GM08714 (cell line): ENCODE data around the gene CSMD2.
A peak's percentile ranks its signal among the peaks of the same experiment; 100 is the strongest.

Experiments used
- H3K4me3 ChIP-seq: fragments of 200-500 bp; sonication (Bioruptor generic); 2 replicates; pipeline ENCODE4 v1.5.1; 2014; ENCODE audit warnings: mild to moderate bottlenecking, low read length, inconsistent platforms
- ZNF274 ChIP-seq: IDR thresholded peaks from 2 replicates; pipeline ENCODE4 v1.6.1; 2012; ENCODE audit warnings: mild to moderate bottlenecking, low read depth, low read length

The CSMD2 gene

DNA sequence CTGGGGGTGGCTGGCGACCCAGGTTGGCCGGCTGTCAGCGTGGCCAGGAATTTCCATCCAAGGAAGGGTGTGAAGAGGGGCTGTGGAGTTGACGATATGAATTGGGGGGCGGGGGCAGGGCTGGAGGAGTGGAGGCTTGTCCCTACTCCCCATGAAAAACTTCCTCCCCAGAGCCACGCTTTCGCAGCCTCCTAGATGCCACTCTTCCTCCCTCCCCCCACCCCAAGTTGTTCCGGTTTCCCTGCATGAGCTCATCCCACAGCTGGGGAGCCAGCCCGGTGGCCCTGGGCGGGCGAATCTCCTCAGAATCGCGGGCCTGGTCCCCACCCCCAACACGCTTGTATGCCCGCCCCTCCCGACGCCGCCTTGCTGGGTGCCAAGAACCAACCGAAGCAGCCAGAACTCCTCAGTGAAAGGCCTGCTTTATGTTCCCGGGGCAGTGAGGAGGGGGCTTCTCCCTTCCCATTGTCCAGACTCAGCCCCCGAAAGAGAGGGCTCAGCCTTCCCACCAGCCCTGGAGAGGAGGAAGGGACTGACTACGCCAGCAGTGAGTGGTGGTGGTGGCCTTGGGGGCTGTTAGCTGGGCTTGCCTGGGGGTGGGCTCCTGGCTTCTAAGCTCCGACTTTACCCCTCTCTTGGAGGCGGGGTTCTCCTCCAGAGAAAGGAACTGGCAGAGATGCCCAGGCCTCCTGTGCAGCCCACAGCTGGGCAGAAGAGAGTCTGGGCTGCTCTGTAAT is 1.8 kb upstream of the CSMD2 start:
- TF ChIP-seq ZNF274, result no peak
- no peak overlapping the region for H3K4me3 ChIP-seq

DNA sequence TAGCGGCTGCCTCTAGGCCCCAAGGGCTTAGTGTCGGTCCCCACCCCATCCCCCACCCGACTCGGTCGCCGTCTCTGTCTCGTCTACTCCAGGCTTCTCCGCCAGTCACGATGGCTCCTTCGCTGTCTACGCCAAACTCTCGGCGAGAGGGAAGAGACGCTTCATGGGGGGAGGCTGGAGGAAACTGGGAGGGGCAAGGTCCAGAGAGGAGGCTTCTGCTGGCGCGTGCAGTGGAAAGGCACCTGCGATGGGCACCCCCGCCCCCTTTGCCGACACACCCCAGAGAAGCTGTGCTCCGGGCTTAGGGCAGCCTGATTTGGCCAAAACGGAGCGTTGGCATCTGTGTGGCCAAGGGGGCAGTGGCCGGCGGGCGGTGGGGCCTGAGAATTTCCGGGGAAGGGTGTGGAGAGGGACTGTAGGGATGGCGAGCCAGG is 1.2 kb upstream of the CSMD2 start:
- no peak overlapping the region for H3K4me3 ChIP-seq
- no peak for TF ChIP-seq ZNF274

DNA sequence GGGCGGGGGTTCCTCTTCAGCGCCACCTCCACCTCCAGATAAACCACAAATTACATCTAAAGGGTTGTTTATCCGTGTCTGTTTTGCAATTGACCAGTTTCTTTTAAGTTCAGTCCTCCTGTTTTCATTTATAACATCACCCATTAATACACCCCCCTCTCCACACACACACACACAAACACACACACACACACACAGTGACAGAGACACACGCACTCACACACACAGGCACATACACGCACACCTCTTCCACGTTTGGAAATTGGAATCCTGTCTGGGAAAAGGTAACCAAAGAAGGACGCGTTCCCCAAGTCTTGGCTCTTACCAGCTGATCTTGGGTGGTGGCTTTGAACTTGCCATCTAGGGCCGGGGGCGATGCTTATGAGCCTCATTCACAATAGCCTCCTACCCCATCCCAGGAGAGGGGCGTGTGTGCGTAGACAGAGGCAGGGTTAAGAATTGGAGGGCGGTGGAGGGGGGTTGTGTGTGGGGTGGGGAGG is 442 bp upstream of the CSMD2 start:
- no peak overlapping the region for H3K4me3 ChIP-seq
- no peak for TF ChIP-seq ZNF274

DNA sequence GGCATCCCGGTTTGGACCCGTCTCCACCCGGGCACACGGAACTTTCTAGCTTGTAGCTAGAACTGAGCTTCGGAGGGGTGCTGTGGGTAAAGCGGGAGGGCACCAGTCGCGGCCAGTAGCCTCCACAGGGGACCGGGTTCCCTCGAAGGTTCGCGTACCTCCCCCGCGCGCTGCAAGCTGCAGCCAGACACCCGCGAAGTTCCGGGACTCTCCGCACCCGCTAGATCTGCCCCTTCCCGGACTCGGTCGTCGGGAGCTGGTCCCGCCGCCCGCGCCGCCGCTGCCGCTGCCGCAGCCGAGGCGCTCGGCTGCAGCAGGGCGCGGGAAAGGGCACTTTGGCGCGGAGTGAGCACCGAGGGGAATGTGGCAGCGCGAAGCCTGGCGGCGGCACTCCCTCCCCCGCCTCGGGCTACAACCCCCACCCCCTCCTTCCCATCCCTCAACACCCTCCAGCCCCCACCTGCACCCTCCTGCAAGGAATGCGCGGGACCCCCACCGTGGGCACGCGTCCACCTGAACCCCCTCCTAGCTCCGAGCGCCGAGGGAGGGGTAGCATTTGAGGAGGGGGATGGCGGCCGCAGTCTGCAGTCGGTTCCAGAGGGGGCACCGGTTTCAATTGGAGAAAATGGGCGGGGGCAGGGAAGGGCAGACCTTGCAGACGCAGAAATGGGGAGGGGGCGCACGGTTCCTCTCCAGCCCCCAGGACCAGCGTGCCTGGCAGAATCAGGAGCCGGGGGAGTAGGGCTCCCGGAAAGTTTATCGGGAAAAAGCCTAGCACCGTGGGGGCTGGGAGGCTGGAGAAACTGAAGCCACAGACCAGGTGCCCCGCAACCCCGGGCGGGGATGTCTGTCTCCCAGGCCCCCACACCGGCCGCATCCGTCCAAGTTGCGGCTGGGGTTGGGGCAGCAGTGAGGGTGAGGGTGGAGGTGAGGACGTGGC is 968 bp downstream of the CSMD2 start:
- peak overlapping the region; percentile 33; the same call in 1 of the 2 replicates for H3K4me3 ChIP-seq
- no peak for TF ChIP-seq ZNF274

DNA sequence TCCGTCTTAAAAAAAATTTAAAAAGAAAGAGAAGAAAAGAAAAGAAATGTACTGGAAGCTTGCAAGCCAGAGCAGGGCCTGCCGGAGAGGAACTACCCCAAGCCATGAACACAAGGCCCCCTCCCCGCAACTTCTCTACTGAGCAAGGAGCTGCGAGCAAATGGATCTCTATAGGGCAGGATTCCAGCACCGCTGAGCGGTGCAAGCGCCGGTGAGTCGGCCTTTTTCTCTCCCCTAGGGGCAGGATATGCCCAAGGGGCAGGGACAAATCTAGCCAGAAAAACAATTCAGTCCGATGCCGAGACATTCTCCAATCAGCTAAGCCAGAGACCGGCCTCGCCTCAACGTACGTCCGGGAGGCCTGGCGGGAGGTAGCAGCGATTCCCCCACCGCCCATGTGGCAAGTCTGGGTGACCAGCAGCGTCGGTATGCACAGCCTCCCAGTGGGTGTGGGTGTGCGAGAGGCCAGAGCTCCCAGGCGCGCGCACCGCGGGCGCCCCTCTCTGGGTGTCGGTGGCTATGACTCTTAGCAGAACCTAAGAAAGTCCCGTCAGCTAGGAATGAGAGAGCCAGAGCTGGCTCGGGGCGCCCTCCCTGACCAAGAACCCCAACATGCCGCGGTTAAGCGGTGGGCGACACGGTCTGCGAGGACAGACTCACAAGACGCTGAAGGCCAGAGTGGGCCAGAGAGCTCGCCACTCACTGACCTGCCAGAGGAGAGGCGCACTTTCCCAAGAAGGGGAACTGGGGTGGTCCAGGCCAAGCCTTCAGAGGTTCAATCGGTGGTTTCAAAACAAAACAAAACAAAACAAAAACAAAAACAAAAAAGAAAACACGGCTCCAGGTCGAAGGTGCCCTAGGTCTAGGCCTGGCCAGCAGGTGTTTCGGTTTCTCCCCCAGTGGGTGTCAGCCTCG is 1.9 kb downstream of the CSMD2 start:
- peak overlapping the region; percentile 33; the same call in 1 of the 2 replicates for H3K4me3 ChIP-seq
- TF ChIP-seq ZNF274, result no peak

DNA sequence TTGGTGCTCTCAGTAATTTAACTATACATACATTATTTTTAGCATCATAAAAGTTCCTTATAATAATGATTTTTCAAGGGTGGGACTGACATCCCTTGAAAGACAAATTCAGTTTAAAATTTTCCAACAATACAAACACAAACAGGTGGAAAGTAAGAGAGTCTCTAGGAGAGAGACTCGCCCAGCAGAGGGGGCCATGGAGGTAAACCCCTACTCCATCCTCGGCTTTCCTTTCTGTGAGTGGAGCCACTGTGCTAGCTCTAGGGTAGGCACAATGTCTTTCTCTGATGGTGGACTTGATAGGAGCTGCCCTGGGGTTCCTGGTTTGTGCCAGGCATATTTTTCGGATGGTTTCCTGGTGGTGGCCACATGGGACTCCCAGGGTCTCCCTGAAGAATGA is 8.3 kb downstream of the CSMD2 start:
- H3K4me3 ChIP-seq, result no peak overlapping the region
- TF ChIP-seq ZNF274, result no peak

DNA sequence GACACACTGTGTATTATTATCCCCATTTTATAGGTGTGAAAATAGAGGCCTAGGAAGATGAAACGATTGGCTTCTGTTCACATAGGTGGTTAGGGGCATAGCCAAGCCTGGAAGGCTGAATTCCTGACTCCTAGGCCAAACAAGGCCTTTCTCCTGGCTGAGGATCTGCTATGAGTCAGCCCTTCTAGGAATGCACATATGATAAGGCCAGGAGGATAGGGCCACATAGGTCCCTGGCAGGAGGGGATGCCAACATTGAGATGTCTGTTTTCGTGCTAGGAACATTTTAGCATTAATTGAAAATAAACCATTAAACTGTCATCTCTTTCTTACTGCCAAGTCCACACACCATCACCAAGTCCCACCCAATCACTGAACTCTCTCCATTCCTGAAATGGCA is 9.2 kb downstream of the CSMD2 start:
- no peak for TF ChIP-seq ZNF274
- no peak overlapping the region for H3K4me3 ChIP-seq

DNA sequence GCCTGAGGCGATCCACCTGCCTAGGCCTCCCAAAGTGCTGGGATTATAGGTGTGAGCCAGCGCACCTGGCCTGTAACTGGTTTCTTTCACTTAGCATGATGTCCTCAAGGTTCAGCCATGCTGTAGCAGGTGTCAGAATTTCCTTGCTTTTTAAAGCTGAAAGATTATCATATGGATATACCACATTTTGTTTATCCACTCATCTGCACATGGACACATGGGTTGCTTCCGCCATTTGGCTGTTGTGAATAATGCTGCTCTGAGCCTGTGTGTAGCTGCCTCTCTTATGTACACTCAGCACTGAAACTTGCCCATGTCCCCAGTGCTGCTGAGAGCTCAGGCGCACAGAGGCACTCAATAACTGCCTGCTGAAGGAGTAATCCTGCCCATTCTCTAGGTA is 11.8 kb downstream of the CSMD2 start:
- no peak for TF ChIP-seq ZNF274

DNA sequence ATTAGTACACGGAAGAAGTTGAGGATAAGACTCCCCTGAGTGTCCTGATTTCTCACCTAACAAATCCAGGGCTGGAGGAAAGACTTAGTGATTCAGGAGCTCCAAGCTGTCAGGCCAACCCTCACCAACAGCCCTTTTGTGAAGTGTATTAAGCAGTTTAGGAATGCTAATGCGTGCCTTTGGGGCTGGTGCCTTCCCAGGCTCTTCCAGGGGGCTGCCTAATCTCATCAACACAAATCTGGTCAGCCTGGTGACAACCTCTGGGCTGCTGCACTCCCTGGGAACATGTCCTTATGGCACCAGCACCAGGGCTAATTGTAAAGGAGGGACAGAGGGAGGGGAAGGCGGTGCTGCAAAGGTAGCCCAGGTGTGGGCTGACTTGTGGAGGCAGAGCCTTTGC is 15.5 kb downstream of the CSMD2 start:
- no peak for TF ChIP-seq ZNF274
- no peak overlapping the region for H3K4me3 ChIP-seq

More for the DNA sequence above, 11.8 kb downstream of the CSMD2 start:
- no peak overlapping the region for H3K4me3 ChIP-seq

DNA sequence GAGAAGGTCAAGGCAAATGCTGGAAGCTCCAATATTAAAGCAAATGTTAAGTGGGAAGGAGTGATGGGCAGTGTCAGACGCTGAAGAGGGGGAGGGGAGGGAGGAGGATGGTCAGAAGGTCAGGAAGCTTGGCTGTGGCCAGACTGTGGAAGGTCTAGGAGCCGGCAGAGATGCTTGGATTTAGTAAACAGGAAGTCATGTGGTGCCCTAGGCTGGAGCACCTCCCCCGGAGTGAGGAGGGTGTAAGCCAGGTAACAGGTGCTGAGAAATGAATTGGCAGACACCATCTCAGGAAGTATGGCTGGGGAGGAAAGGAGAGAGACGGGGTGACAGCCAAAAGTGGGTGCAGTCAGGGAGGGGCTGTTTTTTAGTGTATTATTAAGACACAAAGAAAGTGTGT is 17.7 kb downstream of the CSMD2 start:
- TF ChIP-seq ZNF274, result no peak
- no peak overlapping the region for H3K4me3 ChIP-seq

DNA sequence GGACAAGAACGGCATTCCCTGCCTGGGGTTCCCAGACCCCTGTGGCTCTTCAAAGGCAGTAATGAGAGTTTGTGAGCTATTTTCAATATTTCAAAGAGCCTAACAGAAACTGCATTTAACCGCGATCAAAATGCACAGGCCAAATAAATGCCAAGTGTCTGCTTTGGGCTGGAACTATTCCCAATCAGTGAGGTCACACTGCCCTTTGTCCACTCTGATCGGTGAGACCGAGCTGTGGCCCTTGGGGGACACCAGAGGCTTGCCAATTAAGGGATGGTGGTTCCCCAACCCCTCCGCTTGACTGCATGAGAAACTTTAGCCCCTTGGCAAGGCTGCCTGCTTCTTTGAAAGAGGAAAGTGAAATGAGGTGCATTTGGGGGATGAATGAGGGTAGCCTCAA is 20.3 kb downstream of the CSMD2 start:
- no peak for TF ChIP-seq ZNF274
- no peak overlapping the region for H3K4me3 ChIP-seq

DNA sequence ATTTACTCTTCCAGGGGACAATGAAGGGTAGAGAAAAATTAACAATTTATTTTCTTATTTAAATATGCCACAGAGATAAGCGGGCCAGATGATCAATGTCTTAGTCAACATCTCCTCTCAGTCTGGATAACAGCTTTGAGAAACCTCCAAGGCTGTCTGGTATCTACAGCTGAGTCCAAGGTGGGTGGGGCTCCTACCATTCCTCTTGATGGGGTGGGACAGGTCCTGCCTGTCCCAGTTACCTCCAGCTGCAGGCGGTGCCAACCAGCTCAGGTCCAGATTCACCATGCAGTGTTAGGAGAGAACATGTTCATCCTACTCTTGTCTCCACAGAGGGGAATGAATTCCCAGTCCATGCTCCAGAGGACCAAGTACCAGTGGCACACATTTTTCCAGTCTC is 21.1 kb downstream of the CSMD2 start:
- no peak for TF ChIP-seq ZNF274
- no peak overlapping the region for H3K4me3 ChIP-seq

DNA sequence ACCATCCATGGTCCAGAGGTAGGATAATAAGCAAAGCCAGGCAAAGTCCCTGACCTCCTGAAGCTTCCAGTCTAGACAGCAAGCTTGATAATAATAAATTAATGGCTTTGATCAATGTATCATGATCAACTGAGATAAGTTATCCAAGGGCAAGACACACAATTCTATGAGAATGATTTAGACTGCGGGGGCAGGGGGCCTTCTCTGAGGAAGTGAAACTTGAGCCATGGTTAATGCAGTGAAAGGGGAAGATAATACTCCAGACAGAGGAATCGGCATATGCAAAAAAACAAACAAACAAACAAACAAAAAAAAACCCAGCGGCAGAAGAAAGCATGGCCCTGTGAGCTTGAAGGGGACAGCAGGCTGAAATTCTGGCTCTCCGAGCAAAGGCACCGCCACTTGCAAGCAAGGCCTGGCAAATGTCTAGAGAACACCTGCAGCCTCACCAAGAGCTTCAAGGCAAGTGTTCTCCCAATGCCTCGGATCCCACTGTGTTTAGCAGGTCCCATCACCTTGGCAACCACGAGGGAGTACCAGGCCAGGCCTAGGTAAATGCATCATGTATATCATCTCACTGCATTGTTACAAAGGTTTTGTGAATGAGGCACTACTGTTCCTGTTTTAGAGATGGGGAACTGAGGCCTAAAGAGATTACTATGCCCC is 24.9 kb downstream of the CSMD2 start:
- no peak overlapping the region for H3K4me3 ChIP-seq
- TF ChIP-seq ZNF274, result no peak
